Femur (tissue), 1 donor: ENCODE results near the gene CACNB1.

Experiments
- DNase-seq: peaks from one replicate; pipeline ENCODE4 v3.0.0-alpha.2; 2017

CACNB1 gene

DNA sequence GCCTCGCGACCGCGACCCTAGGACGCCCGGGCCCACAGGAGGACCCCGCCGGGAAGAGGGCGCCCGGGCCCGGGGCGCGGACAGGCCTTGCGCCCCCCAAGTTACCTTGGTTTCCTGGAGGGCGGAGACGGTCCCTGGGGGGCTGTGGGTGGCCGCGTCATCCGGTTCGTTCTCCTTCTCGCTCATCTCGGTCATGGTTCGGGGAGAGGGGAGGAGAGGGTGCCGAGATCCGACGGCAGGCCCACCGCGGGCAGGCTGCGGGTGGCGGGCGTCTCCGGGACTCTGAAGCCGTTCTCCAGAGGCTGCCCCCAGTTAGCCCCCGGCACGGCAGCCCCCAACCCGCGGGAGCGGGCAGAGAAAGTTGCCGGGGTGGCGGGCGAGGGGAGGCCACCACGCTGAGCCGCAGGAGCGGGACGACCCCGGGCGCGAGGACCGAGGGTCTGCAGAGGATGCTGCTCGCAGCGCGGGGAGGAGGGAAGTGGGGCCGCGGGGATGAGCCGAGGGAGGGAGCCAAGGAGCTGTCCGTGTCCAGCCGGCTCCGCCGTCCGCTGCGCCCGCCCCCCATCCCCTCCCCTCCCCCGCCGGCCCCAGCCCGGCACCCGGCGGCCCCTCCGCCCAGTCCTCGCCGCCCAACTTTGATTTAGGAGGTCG lies 28.0 kb upstream of the CACNB1 start, which contains the start of gene STAC2:
Gene STAC2, minus strand, starts transcription at position 638 of the 651 bp plus-strand sequence. Its CDS starts 443 bp downstream, at position 195.
- DNase-seq = no peak

GRCh38 chr17:39224778-39225307 lies 27.4 kb upstream of the CACNB1 start:
- DNase-seq = no peak

- no peak for DNase-seq
These were observed 26.7 kb upstream of the CACNB1 start for GRCh38 chr17:39223907-39224777.

DNA sequence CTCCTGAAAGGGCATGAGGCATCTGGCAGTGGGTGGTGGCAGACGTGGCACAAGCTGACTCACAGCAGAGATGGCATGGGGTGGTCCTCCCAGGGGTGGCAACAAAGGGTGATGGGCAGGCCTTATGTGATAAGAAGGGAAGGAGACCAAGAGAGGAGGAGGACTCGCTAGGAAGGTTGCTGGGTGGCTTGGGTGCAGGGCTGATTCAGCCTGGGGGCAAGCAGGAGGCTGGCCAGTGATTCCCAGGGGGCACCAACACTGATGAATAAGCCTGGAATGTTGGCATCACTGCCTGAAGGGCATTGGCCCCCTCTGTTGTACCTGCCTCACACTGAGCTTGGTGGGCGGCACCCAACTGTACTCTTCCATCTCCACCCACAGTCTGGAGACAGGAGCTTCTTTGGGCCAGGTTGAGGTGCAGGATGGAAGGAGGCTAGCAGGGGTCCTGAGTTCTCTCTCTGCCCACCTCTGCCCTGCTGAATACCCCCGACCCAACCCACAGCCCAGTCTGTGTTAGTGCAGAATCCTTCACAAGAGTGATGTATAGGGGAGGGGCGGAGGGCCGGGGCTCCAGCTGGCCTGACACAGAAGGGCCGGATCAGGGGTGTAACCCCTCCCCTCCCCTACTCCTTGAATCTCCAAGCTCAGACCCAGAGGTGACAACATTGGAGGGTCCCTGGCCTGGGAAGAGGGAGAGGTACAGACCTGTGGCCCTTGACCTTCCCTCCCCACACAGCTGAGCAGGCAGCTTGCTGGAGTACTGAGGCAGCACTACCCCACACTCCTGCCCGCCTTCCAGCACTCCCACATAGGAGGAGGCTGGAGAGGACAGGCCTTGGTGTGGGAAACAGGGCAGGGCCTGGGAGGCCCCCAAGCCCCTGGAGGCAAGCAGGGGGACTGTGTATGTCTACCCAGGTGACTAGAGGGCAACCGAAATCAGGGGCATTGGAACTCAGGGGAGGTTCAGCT lies 25.7 kb upstream of the CACNB1 start:
- no peak for DNase-seq

DNA sequence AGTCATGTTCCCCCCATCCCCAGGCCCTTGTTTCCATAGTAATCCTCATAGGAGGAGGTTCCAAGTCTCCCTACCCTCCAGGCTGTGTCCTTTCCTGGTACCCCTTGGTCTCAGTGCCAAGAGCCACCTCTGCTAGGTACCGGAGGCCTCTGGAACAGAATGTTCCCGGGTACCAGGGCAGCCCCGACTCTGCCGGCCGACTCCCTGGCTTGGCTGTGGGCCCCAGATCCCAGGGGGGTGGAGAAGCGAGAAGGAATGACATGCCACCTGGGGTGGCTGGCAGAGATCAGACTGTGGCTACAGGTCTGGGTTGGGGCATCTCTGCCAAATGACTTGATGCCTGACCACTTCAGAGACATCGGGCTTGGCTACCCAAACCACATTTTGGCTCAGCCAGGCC lies 24.7 kb upstream of the CACNB1 start:
- no peak for DNase-seq

DNA sequence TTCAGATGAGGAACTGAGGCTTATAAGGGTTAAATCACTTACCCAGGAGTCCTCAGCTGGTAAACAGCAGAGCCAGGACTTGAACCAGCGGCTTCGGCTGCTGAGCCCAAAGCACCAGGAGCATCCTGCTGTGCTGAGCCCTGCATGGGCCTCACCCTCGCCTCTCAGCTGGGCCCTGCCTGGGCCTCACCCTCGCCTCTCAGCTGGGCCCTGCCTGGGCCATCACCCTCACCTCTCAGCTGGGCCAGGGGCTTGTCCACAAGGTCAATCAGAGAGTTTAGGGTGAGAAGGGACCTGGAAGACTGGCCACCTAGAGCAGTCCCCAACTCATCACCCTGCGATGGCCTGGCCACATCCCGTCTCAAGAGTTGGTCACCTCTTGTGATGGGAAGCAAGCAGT lies 24.1 kb upstream of the CACNB1 start:
- DNase-seq = no peak

DNA sequence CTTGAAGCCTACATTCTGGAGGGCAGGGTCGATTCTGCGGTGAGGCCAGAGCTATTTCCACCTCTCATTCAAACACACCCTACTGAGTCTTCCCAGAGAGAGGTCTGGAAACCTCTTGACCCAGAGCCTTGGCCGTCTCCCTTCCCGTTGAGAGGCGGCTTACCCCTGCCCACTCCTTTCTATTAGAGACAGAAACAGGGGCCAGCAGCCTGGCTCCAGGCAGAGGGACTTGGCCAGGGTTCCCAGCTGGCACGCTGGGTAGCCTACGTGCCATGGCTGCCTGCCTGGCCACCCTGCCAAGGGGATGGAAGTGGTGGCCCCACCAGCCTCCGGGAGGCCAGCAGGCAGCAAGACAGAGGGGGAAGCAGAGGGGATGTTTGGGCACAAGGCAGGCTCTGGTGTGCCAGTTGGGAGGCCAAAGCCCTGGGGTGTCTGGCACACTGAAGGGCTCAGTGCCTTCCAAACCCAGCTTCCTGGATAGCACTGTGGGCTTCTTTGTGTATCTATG lies 22.2 kb upstream of the CACNB1 start:
- DNase-seq = peak; percentile 60

GRCh38 chr17:39218906-39219305 lies 21.4 kb upstream of the CACNB1 start:
- DNase-seq = peak; percentile 19

DNA sequence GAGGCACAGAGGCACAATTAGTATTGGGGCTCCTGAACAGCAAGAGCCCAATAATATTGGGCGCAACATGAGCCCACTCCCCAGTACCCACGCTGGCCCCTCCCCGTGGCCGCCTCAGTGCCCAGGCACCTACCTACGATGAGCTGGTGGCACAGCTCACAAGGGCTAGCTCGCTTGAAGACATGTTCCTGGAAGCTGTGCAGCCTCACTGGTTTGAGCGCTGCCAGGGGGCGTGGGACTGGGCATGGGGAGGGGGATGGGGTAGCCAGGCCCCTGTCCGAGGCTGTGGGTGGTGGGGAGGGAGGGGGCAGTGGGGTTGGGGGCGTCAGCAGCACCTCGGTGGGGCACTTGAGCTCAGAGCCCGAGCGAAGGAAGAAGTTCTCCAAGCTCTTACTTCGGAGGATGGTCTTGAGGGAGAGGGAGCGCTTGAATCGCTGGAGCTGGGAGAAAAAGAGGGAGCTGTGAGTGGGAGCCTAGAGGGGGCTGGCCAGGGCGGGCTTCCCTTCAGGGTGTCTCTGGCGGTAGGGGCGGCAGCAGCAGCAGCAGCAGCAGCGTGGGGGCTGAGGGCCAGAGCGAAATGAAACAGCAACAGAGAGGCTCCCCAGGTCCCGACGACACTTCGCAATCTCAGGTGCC lies 20.4 kb upstream of the CACNB1 start:
- no peak for DNase-seq

GRCh38 chr17:39213852-39214251 lies 16.4 kb upstream of the CACNB1 start:
- DNase-seq = peak; percentile 12

DNA sequence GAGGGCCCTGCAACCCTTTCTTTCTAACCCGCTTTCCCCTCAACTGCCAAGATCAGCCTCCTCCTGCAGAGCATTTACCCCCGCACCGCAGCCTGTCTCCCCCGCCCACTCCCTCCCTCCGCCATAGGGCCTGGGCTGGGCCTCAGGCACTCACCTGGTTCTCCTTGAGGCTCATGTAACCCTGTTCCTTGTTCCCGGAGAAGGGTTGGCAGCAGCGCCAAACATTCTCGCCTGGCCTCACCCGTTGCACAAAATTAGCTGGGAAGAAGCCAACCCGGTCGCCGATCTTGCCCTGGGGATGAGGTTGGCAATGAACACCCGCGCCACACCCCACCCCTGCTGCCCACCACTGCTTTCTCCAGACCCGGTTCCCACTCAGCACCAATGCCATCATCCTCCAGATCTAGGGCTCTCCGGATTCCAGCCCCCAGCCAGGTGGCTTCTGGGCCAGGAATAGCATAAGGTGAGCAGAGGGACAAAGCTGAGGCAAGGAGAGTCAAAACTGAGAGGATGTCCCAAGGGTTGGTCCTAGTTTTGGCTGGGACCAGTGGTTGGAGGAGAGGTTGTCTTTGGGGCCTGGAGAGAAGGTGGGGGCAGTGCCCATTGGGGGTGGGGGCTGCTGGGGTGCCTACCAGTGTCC lies 15.5 kb upstream of the CACNB1 start:
- peak; percentile 20 for DNase-seq

GRCh38 chr17:39212195-39212810 lies 14.8 kb upstream of the CACNB1 start:
- DNase-seq = peak; percentile 17

DNA sequence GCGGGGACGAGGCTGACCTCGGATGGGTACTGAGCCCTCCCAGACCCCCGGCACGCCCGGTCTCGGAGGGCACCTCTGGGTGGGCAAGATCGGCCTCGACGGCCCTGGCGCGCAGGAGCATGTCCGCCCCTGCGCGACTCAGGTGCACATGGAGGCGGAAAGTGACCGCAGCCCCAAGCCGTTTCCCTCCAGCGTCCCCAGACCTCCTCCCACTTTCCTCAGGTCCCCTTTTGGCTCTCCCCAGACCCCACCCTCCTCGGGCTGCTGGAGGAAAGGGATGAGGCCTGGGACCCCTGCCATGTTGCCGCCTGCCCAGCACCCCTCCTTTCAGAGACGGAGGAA lies 12.6 kb upstream of the CACNB1 start:
- DNase-seq = peak; percentile 27

GRCh38 chr17:39209317-39210092 lies 12.0 kb upstream of the CACNB1 start:
- DNase-seq = peak; percentile 87

DNA sequence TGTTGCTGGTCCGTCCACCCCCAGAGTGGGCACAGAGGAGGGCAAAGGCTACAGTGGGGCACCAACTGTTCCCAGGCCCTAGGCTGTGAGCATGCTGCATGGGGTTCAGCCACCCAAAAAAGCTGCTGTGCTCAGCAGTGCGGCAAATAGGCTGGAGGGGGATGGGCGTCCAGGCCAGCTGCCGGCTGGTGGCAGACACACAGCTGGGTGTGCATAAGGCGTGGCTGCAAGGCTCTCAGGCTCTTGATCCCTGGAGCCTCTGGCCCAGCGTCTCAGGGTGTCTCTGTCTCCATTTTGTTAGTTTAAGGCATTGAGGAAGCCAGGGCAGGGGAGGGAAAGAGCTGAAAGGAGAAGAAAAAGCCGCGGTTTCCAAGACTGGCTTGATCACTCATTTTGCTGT lies 11.4 kb upstream of the CACNB1 start:
- DNase-seq = peak; percentile 62

DNA sequence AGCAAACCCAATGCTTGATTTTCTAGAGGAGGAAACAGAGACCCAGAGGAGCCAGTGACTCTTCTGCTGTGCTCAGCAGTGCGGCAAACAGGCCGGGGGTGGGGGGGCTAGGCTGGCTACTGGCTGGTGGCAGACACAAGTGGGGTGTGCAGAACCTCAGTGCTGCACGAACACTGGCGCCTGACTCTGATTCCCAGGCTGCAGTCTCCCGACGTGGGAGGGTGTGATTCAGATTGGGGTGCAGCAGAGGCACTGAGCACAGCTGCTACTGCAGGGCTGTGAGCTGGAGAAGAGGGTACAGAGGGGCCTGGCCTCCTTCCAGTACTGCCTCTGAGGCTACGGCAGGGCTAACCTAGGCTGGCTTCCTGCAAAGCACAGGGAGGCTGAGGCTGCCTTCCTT lies 10.7 kb upstream of the CACNB1 start:
- peak; percentile 29 for DNase-seq

- DNase-seq = no peak
These were observed 7.7 kb upstream of the CACNB1 start for GRCh38 chr17:39205112-39205526.

- no peak for DNase-seq
These were observed 6.8 kb upstream of the CACNB1 start for GRCh38 chr17:39204245-39204644.

DNA sequence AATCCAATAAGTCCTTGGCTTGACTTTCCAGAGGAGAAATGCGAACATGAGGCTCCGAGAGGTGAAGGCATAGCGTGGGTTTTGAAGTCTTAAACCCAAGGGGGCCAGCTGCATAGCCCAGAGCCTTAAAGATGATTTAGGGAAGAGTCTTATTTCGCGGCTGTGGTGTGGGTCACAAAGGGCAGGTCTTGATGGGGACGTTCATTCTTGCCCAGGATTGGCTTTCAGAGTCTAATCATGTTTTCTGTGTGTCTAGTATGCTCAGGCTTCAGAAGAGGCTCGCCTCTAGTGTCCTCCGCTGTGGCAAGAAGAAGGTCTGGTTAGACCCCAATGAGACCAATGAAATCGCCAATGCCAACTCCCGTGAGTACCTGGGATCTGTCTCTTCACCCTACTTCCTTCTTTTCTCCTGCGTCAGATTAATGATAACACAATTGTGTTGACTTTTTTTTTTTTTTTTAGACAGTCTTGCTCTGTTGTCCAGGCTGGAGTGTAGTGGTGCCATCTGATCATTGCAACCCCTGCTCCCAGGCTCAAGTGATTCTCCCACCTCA lies 3.6 kb upstream of the CACNB1 start:
- peak; percentile 9 for DNase-seq
